Stimulated activated CD4-positive, alpha-beta T cell treated with anti-CD3 and anti-CD28 coated beads, Interleukin-12 subunit alpha, Interleukin-12 subunit beta, amount 100 ng/mL, for 24 hours (primary cell): ENCODE results near the gene AHI1.
"Not testable (repeated sequence)": the region's sequence is repeated elsewhere in the genome, so short reads cannot be mapped to it uniquely, and the experiment has no call there.

Experiments
- DNase-seq, 2 experiments: peaks; one replicate each; pipeline ENCODE4 v3.0.0-alpha.2; 2020; ENCODE audit warnings: low read depth in 2 of 2

The AHI1 gene

GRCh38 chr6:135261872-135262725, 235.4 kb downstream of the AHI1 start:
- DNase-seq: no peak

GRCh38 chr6:135260612-135261011, 236.9 kb downstream of the AHI1 start:
- no peak for DNase-seq

- DNase-seq: no peak
These were observed 238.6 kb downstream of the AHI1 start for GRCh38 chr6:135258970-135259369.

DNA sequence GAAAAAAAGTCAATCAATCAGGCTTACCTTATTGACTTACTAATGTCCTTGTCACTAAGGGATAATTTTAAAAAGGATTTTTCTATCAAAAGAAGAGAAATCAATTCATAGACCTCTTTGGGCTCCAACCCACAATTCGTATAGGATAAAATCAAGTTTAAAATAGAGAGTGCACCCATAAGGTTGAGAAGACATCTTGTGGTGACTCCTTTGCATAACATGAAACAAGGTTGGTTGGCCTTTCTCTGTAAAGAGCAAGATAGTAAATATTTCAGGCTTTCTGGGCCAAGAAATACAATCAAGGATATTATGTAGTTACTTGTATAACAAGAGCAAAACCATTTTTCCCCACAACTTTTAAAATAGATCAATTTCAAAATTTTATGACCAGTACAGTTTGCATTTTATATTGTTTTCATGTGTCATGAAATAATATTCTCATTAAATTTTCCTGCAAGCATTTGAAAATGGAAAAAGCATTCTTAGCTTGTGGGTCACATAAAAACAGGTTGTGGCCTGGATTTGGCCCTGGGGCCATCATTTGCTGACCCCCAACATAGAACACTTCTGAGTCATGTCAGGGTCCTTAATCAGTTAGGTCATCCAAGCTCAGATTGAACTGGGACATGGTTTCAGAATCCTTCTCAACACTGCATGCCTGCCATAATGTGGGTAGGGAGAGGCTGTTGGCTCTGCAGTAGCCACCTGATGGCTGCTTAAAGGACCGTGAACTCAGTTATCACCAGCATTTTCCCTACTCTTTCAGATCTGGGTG, 239.7 kb downstream of the AHI1 start:
- no peak for DNase-seq

GRCh38 chr6:135256866-135257265, 240.7 kb downstream of the AHI1 start:
- DNase-seq: no peak

- DNase-seq: no peak
These were observed 243.1 kb downstream of the AHI1 start for GRCh38 chr6:135254471-135254870.

- no peak for DNase-seq
These were observed 245.8 kb downstream of the AHI1 start for GRCh38 chr6:135251498-135252441.

GRCh38 chr6:135250751-135251497, 246.6 kb downstream of the AHI1 start:
- no peak for DNase-seq

GRCh38 chr6:135250234-135250633, 247.3 kb downstream of the AHI1 start:
- no peak for DNase-seq

DNA sequence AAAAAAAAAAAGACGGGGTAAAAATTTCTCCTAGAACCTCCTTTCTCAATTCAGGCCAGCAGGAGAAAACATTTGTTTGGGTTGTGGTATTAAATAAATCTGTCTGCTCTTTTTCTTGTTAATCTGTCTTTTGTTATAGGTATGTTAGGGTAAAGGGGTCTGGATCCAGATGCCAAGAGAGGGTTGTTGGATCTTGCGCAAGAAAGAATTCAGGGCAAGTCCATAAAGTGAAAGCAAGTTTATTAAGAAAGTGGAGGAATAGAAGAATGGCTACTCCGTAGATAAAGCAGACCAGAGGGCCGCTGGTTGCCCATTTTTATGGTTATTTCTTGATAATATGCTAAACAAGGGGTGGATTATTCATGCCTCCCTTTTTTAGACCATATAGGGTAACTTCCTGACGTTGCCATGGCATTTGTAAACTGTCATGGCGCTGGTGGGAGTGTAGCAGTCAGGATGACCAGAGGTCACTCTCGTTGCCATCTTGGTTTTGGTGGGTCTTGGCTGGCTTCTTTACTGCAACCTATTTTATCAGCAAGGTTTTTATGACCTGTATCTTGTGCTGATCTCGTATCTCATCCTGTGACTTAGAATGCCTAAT, 251.0 kb downstream of the AHI1 start:
- DNase-seq: not testable (repeated sequence)

DNA sequence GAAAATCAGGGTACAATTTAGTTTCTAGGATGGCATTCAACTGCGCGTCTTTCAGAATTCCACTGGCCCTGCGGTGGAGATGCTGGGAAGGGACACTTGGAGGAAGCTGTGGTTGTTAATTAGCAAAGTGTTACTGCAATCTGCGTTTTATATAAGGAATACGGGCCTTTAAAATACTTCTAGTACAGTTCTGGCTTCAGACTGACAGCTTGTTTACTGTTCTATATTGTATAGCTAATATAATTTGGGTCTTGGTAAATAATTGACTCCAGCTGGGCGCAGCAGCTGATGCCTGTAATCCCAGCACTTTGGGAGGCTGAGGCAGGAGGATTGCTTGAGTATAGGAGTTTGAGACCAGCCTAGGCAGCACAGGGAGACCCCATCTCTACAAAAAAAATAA, 252.7 kb downstream of the AHI1 start:
- DNase-seq: no peak

DNA sequence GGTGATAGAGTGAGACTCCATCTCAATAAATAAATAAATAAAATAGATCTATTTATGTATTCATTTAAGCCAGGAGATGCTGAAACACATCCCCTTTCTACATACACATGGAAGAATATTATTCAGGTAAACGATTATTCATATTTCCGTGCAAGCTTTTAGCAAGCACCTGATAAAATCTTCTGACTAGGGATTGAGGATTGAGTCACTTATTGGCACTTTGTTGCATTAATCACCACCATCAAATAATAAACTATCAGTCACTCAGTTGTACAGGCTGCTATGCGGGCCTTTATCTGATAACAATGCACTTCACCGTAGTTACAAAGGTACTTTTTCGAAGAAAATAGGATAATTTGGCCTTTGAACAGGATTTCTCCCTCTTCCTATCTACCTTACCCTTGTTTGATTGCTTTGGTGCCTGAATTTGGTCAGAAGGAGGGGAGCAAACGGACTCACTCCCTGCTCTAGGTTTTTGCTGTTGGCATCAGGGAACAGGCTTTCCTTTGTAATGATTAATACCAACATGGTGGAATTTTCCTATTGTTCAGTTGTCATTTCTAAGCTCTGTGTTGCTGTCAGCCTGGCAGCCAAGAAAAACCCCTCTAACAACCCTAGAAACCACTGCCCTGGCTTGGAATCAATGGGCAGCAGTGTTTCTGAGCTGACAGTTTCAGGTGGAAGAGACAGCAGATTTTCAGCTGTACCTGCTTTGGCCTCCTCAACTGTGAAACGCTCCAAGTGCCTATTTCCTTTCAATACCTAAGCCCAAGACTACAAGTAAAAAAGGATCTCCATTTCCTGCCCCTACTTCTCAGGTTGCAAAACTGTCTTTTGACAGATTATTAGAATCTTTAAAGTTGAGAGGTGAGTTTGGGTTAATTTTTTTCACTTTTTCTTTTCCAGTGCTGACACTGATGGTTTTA, 253.4 kb downstream of the AHI1 start:
- no peak for DNase-seq

DNA sequence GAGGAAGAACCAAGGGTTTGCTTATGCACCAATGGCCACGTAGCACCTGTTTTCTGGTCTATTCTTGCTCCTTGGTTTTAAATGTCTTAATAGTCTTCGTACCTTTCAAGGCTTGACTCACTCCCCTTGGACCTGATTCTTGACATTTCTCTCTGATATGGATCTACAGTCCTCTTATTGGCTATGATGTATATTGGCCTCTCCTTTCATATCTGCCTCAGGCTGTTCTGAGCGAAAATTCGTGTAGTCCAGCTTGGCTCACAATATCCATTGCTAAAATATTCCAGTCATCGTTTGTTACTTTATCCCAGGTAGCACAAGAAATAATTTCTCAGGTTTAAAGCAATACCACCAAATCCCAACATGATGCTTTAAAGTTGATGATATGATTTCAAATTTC, 256.8 kb downstream of the AHI1 start:
- DNase-seq: no peak

DNA sequence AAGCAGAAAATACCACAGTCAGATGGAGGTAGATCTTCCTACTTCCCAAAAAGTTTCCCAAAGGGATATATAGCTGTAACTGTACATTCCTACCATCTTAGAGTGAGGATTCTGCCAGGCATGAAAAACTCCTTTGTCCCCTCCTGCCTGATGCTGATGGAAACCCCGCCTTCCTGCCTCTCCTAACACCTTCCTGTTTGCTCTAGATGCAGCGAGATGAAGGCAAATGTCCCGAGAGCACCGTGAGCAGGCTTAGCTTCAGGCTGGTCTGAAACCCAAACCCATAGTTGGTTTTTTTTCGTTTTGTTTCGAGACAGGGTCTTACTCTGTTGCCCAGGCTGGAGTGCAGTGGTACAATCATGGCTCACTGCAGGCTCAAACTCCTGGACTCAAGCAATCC, 260.8 kb downstream of the AHI1 start:
- no peak for DNase-seq

DNA sequence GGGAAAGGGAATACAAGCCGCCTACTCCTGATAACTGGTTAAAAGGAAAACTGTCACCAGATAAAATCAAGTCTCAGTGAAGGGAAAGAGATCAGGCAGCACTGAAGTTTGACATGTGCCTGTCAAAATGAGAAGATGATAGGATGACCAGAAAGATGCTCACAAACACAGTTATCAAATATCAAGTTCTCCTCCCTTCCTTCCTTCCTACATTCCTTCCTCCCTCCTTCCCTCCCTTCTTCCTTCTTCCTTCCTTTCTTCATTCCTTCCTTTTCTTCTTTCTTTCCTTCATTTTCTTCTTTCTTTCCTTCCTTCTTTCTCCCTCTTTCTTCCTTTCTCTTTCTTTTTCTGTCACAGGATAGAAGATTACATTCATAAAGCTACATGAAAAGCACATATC, 261.2 kb downstream of the AHI1 start:
- DNase-seq: no peak

DNA sequence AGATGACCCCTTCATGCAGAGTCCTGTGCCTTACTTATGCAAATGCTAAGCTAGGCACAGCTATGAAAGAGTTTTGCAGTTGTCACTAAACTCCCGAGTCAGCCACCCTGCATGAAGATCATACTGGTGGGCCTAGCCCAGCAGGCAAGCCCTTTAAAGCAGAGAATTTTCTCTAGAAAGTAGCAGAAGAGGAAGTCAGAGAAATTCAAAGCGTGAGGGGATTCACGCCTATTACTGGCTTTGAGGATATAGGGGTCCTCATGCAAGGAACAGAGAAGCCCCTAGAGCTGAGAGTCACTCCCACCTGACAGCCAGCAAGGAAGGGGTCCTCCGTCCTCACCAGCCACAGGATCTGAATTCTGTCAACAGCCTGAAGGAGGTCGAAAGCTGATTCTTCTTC, 261.8 kb downstream of the AHI1 start:
- no peak for DNase-seq

DNA sequence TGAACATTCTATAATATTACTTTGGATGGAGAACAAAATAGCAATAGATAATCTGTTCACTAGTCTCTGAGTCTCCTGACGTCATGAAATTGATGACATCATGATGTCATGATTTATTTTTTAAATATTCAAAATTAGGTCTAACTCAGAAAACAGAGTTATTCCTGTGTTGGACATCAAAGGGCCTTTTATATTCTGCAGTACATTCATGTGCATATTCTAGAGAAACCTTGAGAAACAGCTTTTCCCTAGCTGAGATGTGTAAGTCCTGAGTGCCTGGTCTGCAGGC, 263.1 kb downstream of the AHI1 start:
- DNase-seq: no peak

DNA sequence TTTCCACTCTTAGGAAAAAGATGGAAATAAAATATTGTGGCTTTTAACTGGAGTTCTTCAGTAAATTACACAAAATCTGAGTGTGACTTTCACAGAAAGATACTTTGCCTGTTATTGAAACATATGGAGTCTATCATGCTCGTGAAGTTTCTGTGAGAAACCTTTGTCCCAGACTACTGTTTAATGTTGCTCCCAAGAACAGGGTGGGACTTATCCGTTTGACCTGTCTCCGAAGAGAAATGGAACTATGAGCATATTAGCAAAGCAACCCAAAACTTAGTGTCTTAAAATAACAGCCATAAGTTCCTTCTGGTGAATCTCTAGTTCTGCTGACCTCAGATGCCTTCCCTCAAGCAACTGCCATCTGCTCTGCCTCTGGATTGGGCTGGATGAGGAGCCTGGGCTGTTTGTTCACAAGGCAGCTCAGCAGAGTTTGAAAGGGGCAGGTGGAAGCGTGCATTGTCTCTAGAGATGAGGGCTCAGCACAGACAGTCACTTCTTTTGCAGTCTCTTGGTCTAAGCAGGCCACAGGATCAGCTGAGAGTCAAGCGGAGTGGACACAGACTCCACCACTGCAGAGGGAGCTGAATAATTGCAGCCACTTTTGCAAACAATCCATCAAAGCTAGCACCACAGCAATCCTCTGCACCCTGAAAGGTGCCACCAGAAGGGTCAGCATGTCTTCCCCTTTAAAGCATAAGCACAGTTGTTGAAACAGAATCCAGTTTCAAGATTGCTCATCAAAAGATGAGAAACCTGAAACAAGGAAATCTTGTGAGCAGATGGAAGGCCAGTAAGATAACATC, 263.7 kb downstream of the AHI1 start:
- DNase-seq: no peak
